Gastroesophageal sphincter (tissue), 4 donors: ENCODE results near the gene KRTAP10-12. TPM values are rescaled to one million over a fixed set of nuclear protein-coding genes. Genes with fewer than 3 reads are reported as not detected.
"Not testable (repeated sequence)": the region's sequence is repeated elsewhere in the genome, so short reads cannot be mapped to it uniquely, and the experiment has no call there.

Experiments
- ATAC-seq: fragments of 150-250 bp; one replicate; pipeline ENCODE4 v1.9.1; 2016; ENCODE audit warnings: mild to moderate bottlenecking, moderate library complexity
- H3K27ac ChIP-seq, 4 donors: fragments of 200-600 bp; sonication (generic) in 3 of 4; 1 replicate in 3 of 4; 2 replicates in 1 of 4; pipeline ENCODE4 v1.5.1; 2016 to 2019
- H3K27me3 ChIP-seq: fragments of 200-600 bp; sonication (generic); one replicate; pipeline ENCODE4 v1.5.1; 2019
- H3K36me3 ChIP-seq, 2 donors: fragments of 200-600 bp; sonication (generic); one replicate each; pipeline ENCODE4 v1.5.1; 2019; ENCODE audit warnings: control low read depth in 1 of 2
- H3K4me1 ChIP-seq, 3 donors: fragments of 200-600 bp; sonication (generic); 1 replicate in 2 of 3; 2 replicates in 1 of 3; pipeline ENCODE4 v1.5.1; 2016 to 2019; ENCODE audit warnings: control low read depth in 2 of 3
- H3K4me3 ChIP-seq, 2 donors: fragments of 200-600 bp; sonication (generic); one replicate each; pipeline ENCODE4 v1.5.1; 2019; ENCODE audit warnings: mild to moderate bottlenecking in 1 of 2, moderate library complexity in 1 of 2
- H3K9me3 ChIP-seq, 3 donors: fragments of 200-600 bp; sonication (generic); one replicate each; pipeline ENCODE4 v1.5.1; 2017 to 2019; ENCODE audit warnings: control low read depth in 2 of 3
- CTCF ChIP-seq, 4 experiments: fragments of 200-600 bp in 2 of 4; fragments of 450-650 bp in 2 of 4; sonication (generic) in 1 of 4; IDR thresholded peaks; one replicate each; pipeline ENCODE4 v1.5.1; 2017 to 2019; ENCODE audit warnings: antibody characterized with exemption in 4 of 4, mild to moderate bottlenecking in 2 of 4, moderate library complexity in 2 of 4
- EP300 ChIP-seq: sonication (generic); formaldehyde crosslinking; IDR thresholded peaks from one replicate; pipeline ENCODE4 v1.6.1; 2017; ENCODE audit warnings: antibody characterized with exemption, mild to moderate bottlenecking
- POLR2A ChIP-seq, 2 donors: fragments of 450-650 bp; IDR thresholded peaks; one replicate each; pipeline ENCODE4 v1.6.1; 2017; ENCODE audit warnings: antibody characterized with exemption in 2 of 2, mild to moderate bottlenecking in 2 of 2, moderate library complexity in 1 of 2
- POLR2AphosphoS5 ChIP-seq: sonication (generic); formaldehyde crosslinking; IDR thresholded peaks from one replicate; pipeline ENCODE4 v1.6.1; 2017; ENCODE audit warnings: antibody characterized with exemption
- WGBS, 2 donors: methylation state at CpG; one replicate each; pipeline ENCODE4 v1.1.5; 2018; ENCODE audit warnings: low coverage in 1 of 2; 5-methylcytosine and 5-hydroxymethylcytosine counted together
- total RNA-seq, 4 donors: library from RNA; depleted of rRNA; stranded (reverse); fragments of >200 nt; gene quantifications; one replicate each; pipeline ENCODE4 v1.1.0, GENCODE V29; 2016

Gene KRTAP10-12
- total RNA-seq, 4 donors from 2014 or later = not detected

DNA sequence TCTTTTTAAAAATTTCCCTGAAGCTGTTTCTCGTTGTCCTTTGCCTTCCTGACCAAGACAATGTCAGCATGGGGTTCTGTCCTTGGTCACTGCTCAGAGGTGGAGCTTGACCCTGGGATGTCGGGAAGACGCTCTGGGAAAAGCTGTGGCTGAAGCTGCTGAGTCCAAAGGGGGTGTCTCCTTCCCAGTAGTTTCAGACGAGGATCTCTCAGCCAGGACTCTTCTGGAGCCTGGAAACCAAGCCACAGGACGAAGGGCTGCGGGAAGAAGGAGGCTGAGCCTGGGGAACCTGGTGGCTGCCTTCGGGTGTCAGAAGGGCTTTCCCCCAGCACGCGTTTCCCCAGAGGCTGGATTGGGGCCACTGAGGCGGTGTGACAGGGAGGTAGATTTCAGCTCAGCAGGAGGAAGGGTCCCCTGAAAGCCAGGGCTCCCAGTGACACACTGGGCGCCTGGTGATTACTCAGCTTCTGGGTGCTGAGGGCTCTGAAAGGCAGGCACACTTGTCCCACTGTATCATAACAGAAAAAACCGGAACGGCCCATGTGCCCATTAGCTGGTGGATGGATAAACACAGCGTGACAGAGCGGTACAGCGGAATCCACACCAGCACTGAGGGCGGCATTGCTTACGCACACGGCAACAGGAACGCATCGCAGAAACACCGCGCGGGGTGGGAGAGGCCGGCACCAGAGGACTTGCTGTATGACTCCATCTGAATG lies 10.0 kb upstream of the KRTAP10-12 start:
- peaks cover 49% of the 10 kb centered on the region for H3K27me3 ChIP-seq
- no peaks in the 10 kb centered on the region for H3K4me1 ChIP-seq
- no peak overlapping the region for H3K27ac ChIP-seq
- TF ChIP-seq POLR2A (IDR thresholded peaks at IDR 0.05) (no peak), EP300 (no peak), CTCF (IDR thresholded peaks at IDR 0.05) (no peak)
- WGBS, 2 donors = 34 to 80% methylated on average over 1 to 5 of the region's 25 CpGs
- no peaks in the 10 kb centered on the region for H3K36me3 ChIP-seq
- H3K9me3 ChIP-seq = no peaks in the 10 kb centered on the region
- ATAC-seq = no peak
- no peak overlapping the region for H3K4me3 ChIP-seq

DNA sequence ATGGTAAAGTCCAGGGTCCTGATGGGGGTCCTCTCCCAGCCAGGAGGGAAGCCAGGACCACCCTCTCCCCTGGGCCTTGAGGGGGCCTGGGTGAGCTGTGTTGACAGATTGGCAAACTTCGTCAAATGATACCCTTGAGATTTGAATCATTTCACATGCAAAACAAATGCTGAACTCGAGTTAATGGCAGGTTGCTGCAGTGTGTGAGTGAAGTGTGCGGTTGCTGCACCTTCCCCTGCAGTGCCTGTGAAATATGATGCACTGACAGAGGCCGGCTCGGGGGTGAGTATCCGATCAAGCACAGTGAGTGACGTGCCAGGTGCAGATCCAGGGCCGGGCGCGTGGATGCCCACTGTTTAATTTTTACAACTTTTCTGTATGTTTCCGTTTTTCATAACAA lies 9.3 kb upstream of the KRTAP10-12 start:
- H3K9me3 ChIP-seq = peaks cover 0 to 4% (median 0%) of the 10 kb centered on the region in 3 donors
- H3K27ac ChIP-seq = no peak overlapping the region
- no peak overlapping the region for H3K4me3 ChIP-seq
- TF ChIP-seq POLR2A (IDR thresholded peaks at IDR 0.05) (no peak), CTCF (IDR thresholded peaks at IDR 0.05) (no peak), POLR2AphosphoS5 (no peak), EP300 (no peak)
- H3K27me3 ChIP-seq = peaks cover 48% of the 10 kb centered on the region
- no peaks in the 10 kb centered on the region for H3K36me3 ChIP-seq
- no peak for ATAC-seq
- H3K4me1 ChIP-seq = no peaks in the 10 kb centered on the region
- 38 to 40% methylated on average over 5 to 11 of the region's 11 CpGs for WGBS, 2 donors

- not testable (repeated sequence) for H3K36me3 ChIP-seq, H3K4me1 ChIP-seq, H3K27ac ChIP-seq, H3K4me3 ChIP-seq, ATAC-seq
- H3K27me3 ChIP-seq = peaks cover 44% of the 10 kb centered on the region
- peaks cover 0 to 25% (median 0%) of the 10 kb centered on the region in 3 donors for H3K9me3 ChIP-seq
- 79 to 81% methylated on average over 2 to 3 of the region's 3 CpGs for WGBS, 2 donors
Measured at GRCh38 chr21:44689740-44690139, 7.2 kb upstream of the KRTAP10-12 start.

DNA sequence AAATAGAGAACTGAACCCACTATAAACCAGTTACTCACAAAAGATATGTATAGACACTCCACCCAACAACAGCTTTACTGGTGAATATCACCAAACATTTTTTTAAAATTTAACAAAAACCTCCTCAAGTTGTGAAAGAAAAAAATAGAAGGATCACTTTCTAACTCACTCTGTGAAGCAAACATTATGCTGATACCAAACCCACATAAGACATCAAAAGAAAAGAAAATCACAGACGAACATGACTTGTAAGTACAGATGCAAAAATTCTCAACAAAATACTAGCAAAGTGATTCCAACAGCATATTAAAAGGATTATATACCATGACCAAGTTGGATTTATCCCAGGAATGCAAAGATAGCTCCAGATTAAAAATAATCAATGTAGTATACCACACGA lies 5.3 kb upstream of the KRTAP10-12 start:
- Histone ChIP-seq H3K36me3 (no peaks in the 10 kb centered on the region), H3K4me1 (no peaks in the 10 kb centered on the region), H3K27ac (no peak overlapping the region), H3K4me3 (no peak overlapping the region), H3K27me3 (peaks cover 54% of the 10 kb centered on the region), H3K9me3 (peaks cover 0 to 30% (median 0%) of the 10 kb centered on the region in 3 donors)
- 43 to 60% methylated on average over 2 of the region's 2 CpGs for WGBS, 2 donors
- no peak for TF ChIP-seq POLR2AphosphoS5
- TF ChIP-seq POLR2A (IDR thresholded peaks at IDR 0.05) = no peak
- no peak for TF ChIP-seq EP300
- no peak for TF ChIP-seq CTCF (IDR thresholded peaks at IDR 0.05)
- no peak for ATAC-seq

- Histone ChIP-seq H3K27me3 (peaks cover 54% of the 10 kb centered on the region), H3K27ac (no peak overlapping the region), H3K36me3 (no peaks in the 10 kb centered on the region), H3K9me3 (peaks cover 0 to 30% (median 0%) of the 10 kb centered on the region in 3 donors), H3K4me3 (no peak overlapping the region), H3K4me1 (no peaks in the 10 kb centered on the region)
- ATAC-seq = no peak
- WGBS, 2 donors = 50 to 85% methylated on average over 2 of the region's 2 CpGs
- no peak for TF ChIP-seq CTCF (IDR thresholded peaks at IDR 0.05)
- no peak for TF ChIP-seq EP300
- no peak for TF ChIP-seq POLR2A (IDR thresholded peaks at IDR 0.05)
- no peak for TF ChIP-seq POLR2AphosphoS5
Measured at GRCh38 chr21:44692798-44693512, 4.0 kb upstream of the KRTAP10-12 start.
